H1 (cell line): ENCODE data around the gene TEKT1. TPM values are rescaled to one million over a fixed set of nuclear protein-coding genes. Genes with fewer than 3 reads are reported as not detected.

Source experiments
- CTCF ChIA-PET: fragments of 300-600 bp; sonication (Branson Sonifier 250); formaldehyde crosslinking; loops from one replicate; lab custom pipeline; 2021; ENCODE audit not compliant: partially characterized antibody; lab: Charles Lee
- POLR2A ChIA-PET: fragments of 300-600 bp; sonication (Branson Sonifier 250); formaldehyde crosslinking; loops from one replicate; lab custom pipeline; 2021; ENCODE audit warnings: inconsistent platforms; ENCODE audit not compliant: partially characterized antibody; lab: Charles Lee
- DNase-seq, 2 experiments: peaks; one replicate each; pipeline versions ENCODE4 v3.0.0 to v3.0.0-alpha.2; 2010 to 2022; ENCODE audit warnings: low spot score in 2 of 2, low read depth in 1 of 2, mixed read lengths in 1 of 2
- FAIRE-seq: peaks from 2 replicates; lab custom pipeline; 2011; peaks lifted over from hg19 to GRCh38; lab: Jason Lieb, UNC
- H2AFZ ChIP-seq: 2 replicates; pipeline ENCODE4 v1.8.1; 2012; ENCODE audit warnings: low read length, inconsistent platforms
- H2AK5ac ChIP-seq: 2 replicates; pipeline ENCODE4 v1.6.1; 2013; ENCODE audit warnings: low read depth, low read length
- H2BK120ac ChIP-seq: replicated peaks from 2 replicates; pipeline ENCODE3; 2013; ENCODE audit warnings: low read depth, low read length, inconsistent platforms
- H2BK12ac ChIP-seq: 2 replicates; pipeline ENCODE4 v1.6.1; 2013; ENCODE audit warnings: low read depth, low read length
- H2BK15ac ChIP-seq: 2 replicates; pipeline ENCODE4 v1.6.1; 2013; ENCODE audit warnings: low read length
- H2BK20ac ChIP-seq: 2 replicates; pipeline ENCODE4 v1.6.1; 2013; ENCODE audit warnings: low read length
- H2BK5ac ChIP-seq: 2 replicates; pipeline ENCODE4 v1.6.1; 2013; ENCODE audit warnings: low read depth, low read length
- H3K14ac ChIP-seq: 2 replicates; pipeline ENCODE4 v1.6.1; 2013; ENCODE audit warnings: inconsistent platforms; ENCODE audit not compliant: insufficient read length
- H3K18ac ChIP-seq: 2 replicates; pipeline ENCODE4 v1.6.1; 2013; ENCODE audit warnings: low read length; ENCODE audit errors: extremely low read depth
- H3K23ac ChIP-seq: 2 replicates; pipeline ENCODE4 v1.6.1; 2013; ENCODE audit warnings: inconsistent platforms; ENCODE audit not compliant: insufficient read length
- H3K23me2 ChIP-seq: 2 replicates; pipeline ENCODE4 v1.6.1; 2013; ENCODE audit warnings: low read depth, low read length
- H3K27ac ChIP-seq: 2 replicates; pipeline ENCODE4 v1.6.1; 2011; ENCODE audit warnings: low read depth, low read length, inconsistent platforms
- H3K27me3 ChIP-seq, 4 experiments: replicated peaks in 1 of 4; 1 replicate in 1 of 4; 2 replicates in 3 of 4; pipeline versions ENCODE4 v1.6.1 to v1.8.1; 2011 to 2013; ENCODE audit warnings: low read length in 3 of 4, mild to moderate bottlenecking in 3 of 4, inconsistent platforms in 2 of 4, mixed read lengths in 2 of 4, moderate library complexity in 1 of 4; ENCODE audit not compliant: control insufficient read depth in 3 of 4, insufficient read depth in 3 of 4; ENCODE audit errors: extremely low read depth in 1 of 4
- H3K36me3 ChIP-seq, 4 experiments: 2 replicates each; pipeline versions ENCODE4 v1.6.1 to v1.8.1; 2011 to 2013; ENCODE audit warnings: mild to moderate bottlenecking in 4 of 4, low read length in 3 of 4, moderate library complexity in 2 of 4, control low read depth in 1 of 4, inconsistent platforms in 1 of 4; ENCODE audit not compliant: insufficient read depth in 4 of 4, control insufficient read depth in 2 of 4
- H3K4ac ChIP-seq: replicated peaks from 2 replicates; pipeline ENCODE3; 2013; ENCODE audit warnings: low read length, low read depth, mixed read lengths, inconsistent platforms; ENCODE audit not compliant: insufficient read length
- H3K4me1 ChIP-seq, 4 experiments: replicated peaks in 1 of 4; 1 replicate in 1 of 4; 2 replicates in 3 of 4; pipeline versions ENCODE4 v1.6.1 to v1.8.1; 2011 to 2013; ENCODE audit warnings: low read length in 3 of 4, inconsistent platforms in 2 of 4, mixed read lengths in 1 of 4; ENCODE audit not compliant: insufficient read depth in 4 of 4, control insufficient read depth in 3 of 4
- H3K4me2 ChIP-seq, 2 experiments: 2 replicates each; pipeline versions ENCODE4 v1.6.1 to v1.8.1; 2011 to 2013; ENCODE audit warnings: low read depth in 2 of 2, low read length in 2 of 2, control low read depth in 1 of 2, inconsistent platforms in 1 of 2, mild to moderate bottlenecking in 1 of 2; ENCODE audit not compliant: insufficient read depth in 1 of 2
- H3K4me3 ChIP-seq, 4 experiments: fragments of 200-600, 300-600 bp in 1 of 4; sonication (generic), shearing (Covaris generic), sonication (Bioruptor Twin) in 1 of 4; 2 replicates each; pipeline versions ENCODE4 v1.5.1 to v1.8.1; 2011 to 2016; ENCODE audit warnings: low read length in 4 of 4, low read depth in 3 of 4, control low read depth in 2 of 4, inconsistent platforms in 2 of 4, mild to moderate bottlenecking in 2 of 4, mixed read lengths in 1 of 4, moderate library complexity in 1 of 4; ENCODE audit not compliant: insufficient read depth in 2 of 4; ENCODE audit errors: extremely low read depth in 1 of 4
- H3K56ac ChIP-seq: replicated peaks from 2 replicates; pipeline ENCODE3; 2013; ENCODE audit warnings: low read depth, mild to moderate bottlenecking, mixed read lengths, low read length, inconsistent platforms; ENCODE audit not compliant: insufficient read length
- H3K79me1 ChIP-seq: 2 replicates; pipeline ENCODE4 v1.6.1; 2013; ENCODE audit warnings: low read depth, low read length, control low read depth
- H3K79me2 ChIP-seq, 2 experiments: 2 replicates each; pipeline versions ENCODE4 v1.6.1 to v1.8.1; 2012 to 2013; ENCODE audit warnings: low read length in 2 of 2, mild to moderate bottlenecking in 2 of 2, inconsistent platforms in 1 of 2; ENCODE audit not compliant: insufficient read depth in 2 of 2, control insufficient read depth in 1 of 2
- H3K9ac ChIP-seq, 4 experiments: replicated peaks in 1 of 4; 1 replicate in 1 of 4; 2 replicates in 3 of 4; pipeline versions ENCODE4 v1.6.1 to v1.8.1; 2011 to 2013; ENCODE audit warnings: low read depth in 3 of 4, low read length in 3 of 4, control low read depth in 2 of 4, mild to moderate bottlenecking in 2 of 4, moderate library complexity in 2 of 4, inconsistent platforms in 1 of 4; ENCODE audit errors: extremely low read depth in 1 of 4
- H3K9me3 ChIP-seq, 2 experiments: 2 replicates each; pipeline versions ENCODE4 v1.6.1 to v1.8.1; 2012 to 2013; ENCODE audit warnings: mild to moderate bottlenecking in 2 of 2, moderate library complexity in 2 of 2, control low read depth in 1 of 2, inconsistent platforms in 1 of 2, low read depth in 1 of 2, low read length in 1 of 2, mixed read lengths in 1 of 2; ENCODE audit not compliant: insufficient read depth in 2 of 2
- H4K20me1 ChIP-seq, 2 experiments: replicated peaks in 1 of 2; 2 replicates each; pipeline versions ENCODE3 to v1.8.1; 2011 to 2013; ENCODE audit warnings: inconsistent platforms in 2 of 2, low read length in 2 of 2, mild to moderate bottlenecking in 1 of 2; ENCODE audit not compliant: insufficient read depth in 2 of 2, control insufficient read depth in 1 of 2
- H4K5ac ChIP-seq: 2 replicates; pipeline ENCODE4 v1.6.1; 2013; ENCODE audit warnings: low read length, low read depth, mixed read lengths, inconsistent platforms; ENCODE audit not compliant: insufficient read length
- H4K8ac ChIP-seq: 2 replicates; pipeline ENCODE4 v1.8.0; 2013; ENCODE audit warnings: mild to moderate bottlenecking, moderate library complexity, low read length, inconsistent platforms; ENCODE audit not compliant: insufficient read depth; ENCODE audit errors: extremely low read depth
- H4K91ac ChIP-seq: replicated peaks from 2 replicates; pipeline ENCODE3; 2013; ENCODE audit warnings: low read length, mixed read lengths, inconsistent platforms; ENCODE audit not compliant: insufficient read length
- SRF ChIP-seq: IDR thresholded peaks from 2 replicates; pipeline ENCODE4 v1.6.1; 2011; ENCODE audit warnings: mild to moderate bottlenecking, low read depth, low read length, moderate library complexity
- polyA plus RNA-seq, 7 experiments: library from polyadenylated mRNA; depleted of rRNA in 3 of 7; stranded (reverse) in 5 of 7; unstranded in 2 of 7; fragments of >200 nt in 5 of 7; fragments of 200-250 nt in 2 of 7; gene quantifications; 1 replicate in 5 of 7; 2 replicates in 1 of 7; 4 replicates in 1 of 7; pipeline versions ENCODE4 v1.2.1 to v1.2.3, GENCODE V29; 2011 to 2013; ENCODE audit warnings: missing spikeins in 2 of 7, mixed read lengths in 2 of 7
- small RNA-seq: library from polyadenylated mRNA; stranded (forward); fragments of <200 nt; extraction: miRNeasy Mini kit (QIAGEN cat#:217004); gene quantifications from one replicate; pipeline ENCODE3, GENCODE V24; 2013; ENCODE audit not compliant: insufficient read depth
- total RNA-seq: library from RNA; stranded (reverse); fragmentation: NEBNext Ultra II Directional; extraction: Animal tissue kit (Norgen Biotek cat#: 25700); gene quantifications from 2 replicates; pipeline ENCODE4 v1.2.1, GENCODE V29; 2021

TEKT1 gene
- total and polyA plus RNA-seq, 2 of the 8 experiments (the other 6 are each of a cell fraction or from before 2014, with no cell fraction given), result not detected

- TF ChIP-seq SRF, result no peak
- H3K4me2 ChIP-seq, result no peak overlapping the region
- H3K18ac ChIP-seq, result no peak overlapping the region
- H3K79me2 ChIP-seq, result no peaks in the 10 kb centered on the region
- no peak overlapping the region for H3K23ac ChIP-seq
- no peaks in the 10 kb centered on the region; a peak in 1 of 4 replicates for H3K9me3 ChIP-seq
- peaks cover 1% of the 10 kb centered on the region; the same call in 1 of the 2 replicates for H3K23me2 ChIP-seq
- H2AK5ac ChIP-seq, result no peak overlapping the region
- no peak overlapping the region for H3K9ac ChIP-seq
- no peaks in the 10 kb centered on the region for H3K36me3 ChIP-seq
- no peak overlapping the region for H2BK12ac ChIP-seq
- no peak overlapping the region for H2BK5ac ChIP-seq
- POLR2A ChIA-PET, result no interaction called here
- no peaks in the 10 kb centered on the region; a peak in 1 of 7 replicates for H3K27me3 ChIP-seq
- no peak overlapping the region for H2BK15ac ChIP-seq
- H3K56ac ChIP-seq, result no peak overlapping the region
- no peak overlapping the region for H4K8ac ChIP-seq
- H3K14ac ChIP-seq, result no peak overlapping the region
- H2BK120ac ChIP-seq, result no peak overlapping the region
- DNase-seq (no peak), FAIRE-seq (no peak)
- H3K27ac ChIP-seq, result no peak overlapping the region
- H3K4ac ChIP-seq, result no peak overlapping the region
- H3K79me1 ChIP-seq, result no peaks in the 10 kb centered on the region
- H2BK20ac ChIP-seq, result no peak overlapping the region
- no peaks in the 10 kb centered on the region for H4K20me1 ChIP-seq
- no peak overlapping the region for H2AFZ ChIP-seq
- no peak overlapping the region for H4K91ac ChIP-seq
- H3K4me3 ChIP-seq, result no peak overlapping the region
- peaks cover 0 to 6% (median 3%) of the 10 kb centered on the region in 4 experiments; a peak in 3 of 7 replicates for H3K4me1 ChIP-seq
- CTCF ChIA-PET, result interaction anchor here (0.7 to 1.2 kb wide), 2 partner anchors 161 to 256 kb away, joined by 3 to 4 read pairs; no protein-coding TSS in a partner anchor
- H4K5ac ChIP-seq, result no peak overlapping the region
Observed at GRCh38 chr17:6748617-6749016, 82.9 kb downstream of the TEKT1 start.

Small RNA genes lying within 50 kb of the gene (small RNA-seq; reads per million reads assigned to genes)
- gene AC004706.2, result not detected

Other genes starting within 250 kb of the TEKT1 start
- gene KIAA0753, start 191.0 kb downstream of the TEKT1 start, total RNA-seq, result 27.1 and 29.2 TPM in 2 replicates
- gene KIAA0753, start 191.0 kb downstream of the TEKT1 start, polyA plus RNA-seq (2011; rRNA removed), result 4.2 and 5.0 TPM in 2 replicates
- 182 and 192 TPM in 2 replicates for gene TXNDC17, start 190.7 kb downstream of the TEKT1 start, total RNA-seq
- gene TXNDC17, start 190.7 kb downstream of the TEKT1 start, polyA plus RNA-seq (2011; rRNA removed), result 410 TPM in 2 replicates
- gene MED31, start 180.1 kb downstream of the TEKT1 start, total RNA-seq, result 11.0 and 12.3 TPM in 2 replicates
- gene MED31, start 180.1 kb downstream of the TEKT1 start, polyA plus RNA-seq (2011; rRNA removed), result 2.4 and 4.6 TPM in 2 replicates
- gene C17orf100, start 180.0 kb downstream of the TEKT1 start, total RNA-seq, result 1.6 and 2.8 TPM in 2 replicates
- gene C17orf100, start 180.0 kb downstream of the TEKT1 start, polyA plus RNA-seq (2011; rRNA removed), result 2.1 and 2.6 TPM in 2 replicates
- gene SLC13A5, start 118.4 kb downstream of the TEKT1 start, total RNA-seq, result 1.8 and 2.6 TPM in 2 replicates
- 2.1 and 3.5 TPM in 2 replicates for gene SLC13A5, start 118.4 kb downstream of the TEKT1 start, polyA plus RNA-seq (2011; rRNA removed)
- not detected in 2 replicates for gene XAF1, start 75.7 kb downstream of the TEKT1 start, total RNA-seq
- gene XAF1, start 75.7 kb downstream of the TEKT1 start, polyA plus RNA-seq (2011; rRNA removed), result not detected in 2 replicates
- 0.22 TPM in 1 of 2 replicates, not detected in the other for gene FBXO39, start 55.5 kb downstream of the TEKT1 start, total RNA-seq
- 0.12 and 0.17 TPM in 2 replicates for gene FBXO39, start 55.5 kb downstream of the TEKT1 start, polyA plus RNA-seq (2011; rRNA removed)
- gene ALOX12, start 164.3 kb upstream of the TEKT1 start, total RNA-seq, result 1.4 and 2.0 TPM in 2 replicates
- 1.3 and 1.4 TPM in 2 replicates for gene ALOX12, start 164.3 kb upstream of the TEKT1 start, polyA plus RNA-seq (2011; rRNA removed)
- 149 and 159 TPM in 2 replicates for gene RNASEK, start 180.9 kb upstream of the TEKT1 start, total RNA-seq
- 133 and 147 TPM in 2 replicates for gene RNASEK, start 180.9 kb upstream of the TEKT1 start, polyA plus RNA-seq (2011; rRNA removed)
- gene BCL6B, start 191.3 kb upstream of the TEKT1 start, total RNA-seq, result 7.4 and 8.7 TPM in 2 replicates
- gene BCL6B, start 191.3 kb upstream of the TEKT1 start, polyA plus RNA-seq (2011; rRNA removed), result 6.6 and 7.0 TPM in 2 replicates
- 4.7 and 5.8 TPM in 2 replicates for gene SLC16A13, start 204.3 kb upstream of the TEKT1 start, total RNA-seq
- 5.4 and 7.7 TPM in 2 replicates for gene SLC16A13, start 204.3 kb upstream of the TEKT1 start, polyA plus RNA-seq (2011; rRNA removed)
- 0.35 and 0.67 TPM in 2 replicates for gene SLC16A11, start 212.4 kb upstream of the TEKT1 start, total RNA-seq
- gene SLC16A11, start 212.4 kb upstream of the TEKT1 start, polyA plus RNA-seq (2011; rRNA removed), result 0.39 and 0.85 TPM in 2 replicates
- gene CLEC10A, start 248.5 kb upstream of the TEKT1 start, total RNA-seq, result not detected in 2 replicates
- 0.17 TPM in 1 of 2 replicates, not detected in the other for gene CLEC10A, start 248.5 kb upstream of the TEKT1 start, polyA plus RNA-seq (2011; rRNA removed)